WI38 (cell line): Measurements from ENCODE around the gene DPYSL5.

Experiments
- H3K4me3 ChIP-seq: 2 replicates; pipeline ENCODE4 v1.5.1; 2011; ENCODE audit warnings: low read depth, mild to moderate bottlenecking, control low read depth, low read length
- TF ChIP-seq, protein P1 (sequence below): IDR thresholded peaks from 2 replicates; pipeline ENCODE4 v1.5.1; 2012; ENCODE audit warnings: low read depth, mild to moderate bottlenecking, control low read depth, low read length

DPYSL5 gene

DNA sequence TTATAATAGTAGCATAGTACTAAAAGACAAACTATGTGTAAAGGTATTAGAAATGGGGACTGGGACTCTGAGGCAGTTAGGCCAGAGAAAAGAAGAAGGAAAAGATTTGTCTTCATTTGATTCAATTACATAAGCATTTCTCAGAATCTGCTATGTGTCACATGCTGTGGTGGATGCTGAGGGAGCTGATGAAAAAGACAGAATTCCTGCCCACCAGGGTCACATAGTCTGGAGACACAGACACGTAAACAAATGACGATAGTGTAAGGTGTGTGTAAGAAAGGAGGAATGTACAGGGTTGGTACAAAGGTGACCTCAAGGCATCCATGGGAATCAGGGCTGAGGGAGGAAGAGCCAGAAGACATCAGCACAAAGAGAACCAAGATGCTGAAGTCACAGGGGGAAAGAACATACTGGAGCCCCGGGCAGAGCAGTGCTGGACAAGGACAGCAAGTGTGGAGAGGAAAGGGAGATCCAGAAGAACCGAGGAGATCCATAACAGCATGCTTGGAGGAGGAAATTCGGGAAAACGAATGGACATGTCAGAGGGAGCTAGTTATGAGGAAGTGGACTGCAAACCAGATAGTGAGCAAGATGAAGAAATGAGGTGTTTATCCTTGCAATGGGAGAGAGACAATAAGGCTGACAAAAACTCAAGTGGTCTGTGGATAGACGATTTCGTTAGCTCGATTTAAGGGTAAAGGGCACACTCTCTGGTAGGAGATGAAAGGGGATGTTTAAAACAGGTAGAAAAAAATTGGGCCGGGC is 121.3 kb downstream of the DPYSL5 start:
- TF ChIP-seq, protein P1, sequence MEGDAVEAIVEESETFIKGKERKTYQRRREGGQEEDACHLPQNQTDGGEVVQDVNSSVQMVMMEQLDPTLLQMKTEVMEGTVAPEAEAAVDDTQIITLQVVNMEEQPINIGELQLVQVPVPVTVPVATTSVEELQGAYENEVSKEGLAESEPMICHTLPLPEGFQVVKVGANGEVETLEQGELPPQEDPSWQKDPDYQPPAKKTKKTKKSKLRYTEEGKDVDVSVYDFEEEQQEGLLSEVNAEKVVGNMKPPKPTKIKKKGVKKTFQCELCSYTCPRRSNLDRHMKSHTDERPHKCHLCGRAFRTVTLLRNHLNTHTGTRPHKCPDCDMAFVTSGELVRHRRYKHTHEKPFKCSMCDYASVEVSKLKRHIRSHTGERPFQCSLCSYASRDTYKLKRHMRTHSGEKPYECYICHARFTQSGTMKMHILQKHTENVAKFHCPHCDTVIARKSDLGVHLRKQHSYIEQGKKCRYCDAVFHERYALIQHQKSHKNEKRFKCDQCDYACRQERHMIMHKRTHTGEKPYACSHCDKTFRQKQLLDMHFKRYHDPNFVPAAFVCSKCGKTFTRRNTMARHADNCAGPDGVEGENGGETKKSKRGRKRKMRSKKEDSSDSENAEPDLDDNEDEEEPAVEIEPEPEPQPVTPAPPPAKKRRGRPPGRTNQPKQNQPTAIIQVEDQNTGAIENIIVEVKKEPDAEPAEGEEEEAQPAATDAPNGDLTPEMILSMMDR: no peak
- no peak overlapping the region for H3K4me3 ChIP-seq

DNA sequence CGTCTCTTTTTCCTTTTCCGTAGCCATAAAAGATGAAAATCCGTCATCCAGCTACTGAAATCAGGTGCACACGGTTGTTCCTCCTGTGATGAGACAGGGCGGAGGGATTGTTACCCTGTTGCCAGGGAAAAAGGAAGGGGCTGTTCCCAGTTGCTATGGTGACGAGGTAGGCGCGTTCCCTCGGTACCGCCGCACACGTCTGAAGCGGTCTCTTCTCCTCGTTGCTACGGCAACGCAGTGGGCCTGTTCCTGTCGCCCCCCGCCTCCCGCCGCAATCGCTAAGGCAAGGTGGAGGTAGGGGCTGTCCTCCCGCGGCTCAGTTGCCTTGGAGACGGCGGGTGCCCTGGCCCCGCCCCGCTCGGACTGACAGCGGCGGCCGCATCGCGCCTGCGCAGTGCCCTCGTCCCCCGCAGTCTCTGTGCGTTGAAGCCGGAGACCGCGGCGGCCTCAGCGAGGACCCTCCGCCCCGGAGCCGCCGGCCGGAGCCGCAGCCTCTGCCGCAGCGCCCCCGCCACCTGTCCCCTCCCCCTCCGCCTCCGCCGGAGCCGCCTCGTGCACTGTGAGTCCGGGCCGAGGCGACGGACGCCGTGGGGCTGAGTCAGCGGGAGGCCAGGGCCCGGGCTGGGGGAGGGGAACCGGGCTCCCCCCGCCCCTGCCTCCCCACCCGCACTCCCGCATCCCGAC is 122.5 kb downstream of the DPYSL5 start, which contains the start of gene MAPRE3:
MAPRE3 (plus strand) TSS at position 394 of the 684 bp plus-strand sequence. CDS start 51,582 bp downstream, outside the sequence.
- TF ChIP-seq, protein P1: no peak
- peak within 1 kb of the TSS; percentile 68 for H3K4me3 ChIP-seq

DNA sequence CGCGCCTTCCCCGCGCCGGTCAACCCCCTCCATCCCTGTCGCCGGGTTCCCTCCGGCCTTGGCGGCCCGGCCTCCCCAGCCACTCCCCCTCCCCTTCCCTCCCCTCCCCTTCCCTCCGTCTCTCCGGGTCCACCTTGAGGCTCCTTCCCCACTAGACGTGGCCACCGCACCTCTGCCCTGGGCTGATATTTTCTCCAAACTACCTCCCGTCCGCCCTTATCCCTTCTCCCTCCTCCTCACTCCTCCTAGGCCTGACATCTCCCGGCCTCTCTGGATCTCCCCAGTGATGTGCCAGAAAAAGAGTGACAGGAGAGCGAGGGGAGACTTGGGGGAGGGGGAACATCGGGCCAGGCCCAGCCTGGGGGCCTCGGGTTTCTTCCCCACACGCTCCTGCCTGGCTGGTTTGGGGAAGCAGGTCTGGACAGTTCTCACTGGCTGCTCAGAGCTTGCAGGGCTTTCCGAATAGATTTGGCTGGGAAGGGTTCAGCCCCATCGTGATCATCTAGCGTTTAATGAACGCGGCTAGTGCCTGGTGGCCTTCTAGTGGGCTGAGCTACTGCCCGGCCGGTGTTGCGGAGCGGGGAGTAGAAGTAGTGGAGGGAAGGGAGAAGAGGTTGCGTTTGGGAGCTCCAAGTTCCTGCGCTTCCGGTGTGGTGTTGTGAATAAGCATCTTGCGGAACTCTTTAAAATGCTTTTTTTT is 123.1 kb downstream of the DPYSL5 start:
- peak overlapping the region; percentile 68 for H3K4me3 ChIP-seq
- TF ChIP-seq, protein P1: no peak

DNA sequence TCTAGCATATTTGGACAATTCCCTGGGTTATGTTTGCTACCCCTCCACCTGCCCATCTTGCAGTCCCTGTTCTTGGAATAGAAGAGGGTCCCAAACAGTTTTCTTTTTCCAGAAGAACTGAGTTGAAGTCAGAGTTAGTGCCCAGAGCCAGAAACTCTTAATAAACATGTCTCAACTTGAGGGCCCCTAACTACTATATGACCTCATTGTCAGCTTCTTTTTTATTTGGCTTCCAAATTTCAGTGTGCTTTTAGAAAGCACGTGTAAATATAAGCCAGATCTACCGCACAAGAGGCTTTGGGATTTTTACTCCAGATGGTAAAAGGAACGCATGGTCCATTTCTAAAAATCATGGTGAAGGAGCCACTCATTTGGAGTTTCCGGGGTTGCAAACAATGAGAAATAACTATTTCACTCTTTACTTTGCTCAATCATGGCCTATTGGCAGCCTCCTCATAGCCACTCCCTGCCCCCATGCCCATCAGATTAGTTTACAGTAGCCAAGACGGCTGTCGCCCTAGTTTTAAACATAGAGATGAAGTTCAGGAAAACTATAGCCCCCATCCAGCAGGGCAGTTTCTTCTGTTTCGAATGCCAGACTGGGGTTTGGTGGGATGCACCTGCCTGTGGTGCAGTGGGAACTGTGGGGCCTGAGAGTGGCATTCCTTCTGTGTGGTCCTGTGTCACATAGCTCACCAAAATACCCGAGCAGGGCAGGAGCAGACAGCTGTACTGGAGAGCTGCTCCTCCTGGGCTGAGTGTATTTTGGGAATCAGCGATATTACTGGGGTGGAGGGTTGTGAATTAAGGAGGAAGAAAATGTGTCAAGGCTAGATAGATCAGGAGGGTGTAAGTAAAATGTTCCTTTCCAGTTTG is 124.2 kb downstream of the DPYSL5 start:
- TF ChIP-seq, protein P1: no peak
- H3K4me3 ChIP-seq: no peak overlapping the region

DNA sequence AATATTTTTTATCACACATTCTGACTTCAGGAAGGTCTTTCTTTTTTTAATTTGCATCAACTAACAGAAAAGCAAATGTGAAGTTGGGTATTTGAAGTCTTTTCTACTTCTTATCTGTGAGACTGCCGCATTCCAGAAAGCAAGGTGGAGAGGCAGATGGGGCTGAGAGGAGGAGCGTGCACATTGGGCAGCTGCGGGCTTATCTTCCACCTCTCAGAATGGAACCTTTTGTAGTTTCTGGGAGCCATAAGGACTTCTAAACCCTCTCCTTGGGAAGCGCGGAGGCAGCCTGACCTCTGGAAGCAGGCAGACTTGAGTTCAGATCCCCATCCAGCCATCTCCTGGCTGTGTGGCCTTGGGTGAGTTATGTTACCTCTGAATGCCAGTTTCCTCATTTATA is 126.4 kb downstream of the DPYSL5 start:
- TF ChIP-seq, protein P1: no peak
- H3K4me3 ChIP-seq: no peak overlapping the region

DNA sequence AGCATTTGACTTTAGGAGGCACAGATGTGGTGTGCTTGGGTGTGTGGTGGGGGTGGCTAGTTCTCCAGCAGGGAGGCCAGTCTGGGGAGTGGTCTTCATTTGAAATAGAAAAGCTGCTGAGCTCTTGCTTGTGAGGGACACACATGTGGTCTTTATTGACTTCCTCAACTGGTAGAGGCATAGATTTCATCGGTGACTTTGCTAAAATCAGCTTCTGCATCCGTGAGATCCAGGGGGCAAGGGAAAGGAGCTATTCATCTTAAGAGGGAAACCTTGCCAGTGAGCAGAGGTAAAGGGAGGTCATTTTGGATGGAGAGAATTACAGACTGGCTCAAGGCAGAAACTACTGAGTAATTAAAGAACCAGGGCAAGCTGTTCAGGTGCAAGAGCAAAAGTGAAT is 127.2 kb downstream of the DPYSL5 start:
- H3K4me3 ChIP-seq: no peak overlapping the region
- TF ChIP-seq, protein P1: no peak
